NCI-H510A (cell line): Measurements from ENCODE around the gene HECTD4.
A peak's percentile ranks its signal among the peaks of the same experiment; 100 is the strongest.

Experiments
- DNase-seq: peaks from one replicate; lab custom pipeline; 2025; lab: John Stamatoyannopoulos, UW

HECTD4 gene

DNA sequence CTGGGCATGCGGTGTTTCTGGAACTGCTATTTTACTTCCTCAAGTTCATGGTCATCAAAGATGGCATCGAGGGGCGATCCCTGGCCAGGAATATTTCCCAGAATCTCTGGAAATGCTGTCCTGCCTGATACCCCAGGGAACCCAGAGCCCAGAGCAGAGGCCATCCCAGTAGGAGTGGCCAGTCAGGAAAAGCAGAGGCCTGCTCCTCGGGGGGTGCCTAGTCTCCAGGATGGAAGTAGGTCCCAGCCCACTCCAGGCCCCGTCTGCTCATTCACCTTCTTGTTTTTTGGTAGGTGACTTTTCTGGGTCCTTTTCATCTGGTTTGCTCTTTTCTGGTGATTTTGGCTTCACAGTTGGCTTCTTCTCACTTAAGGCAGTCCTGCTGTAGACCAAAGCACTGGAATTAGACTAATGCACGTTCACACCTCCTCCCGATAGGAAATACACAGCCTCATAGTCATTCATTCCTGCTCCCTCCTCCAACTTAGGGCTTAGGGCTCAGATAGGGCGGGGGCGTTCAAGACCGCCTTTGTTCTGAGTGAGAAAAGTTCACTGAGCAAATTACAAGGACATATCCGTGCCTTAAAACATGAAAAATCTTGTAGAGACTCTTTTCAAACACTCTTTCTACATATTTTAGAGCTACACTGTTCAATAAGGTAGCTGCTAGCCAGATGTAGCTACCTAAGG is 205.8 kb downstream of the HECTD4 start:
- no peak for DNase-seq

- DNase-seq: no peak
Observed at GRCh38 chr12:112175361-112176155, 206.7 kb downstream of the HECTD4 start.

- no peak for DNase-seq
Observed at GRCh38 chr12:112172556-112173324, 209.5 kb downstream of the HECTD4 start.

- DNase-seq: no peak
Observed at GRCh38 chr12:112170971-112171596, 211.1 kb downstream of the HECTD4 start.

DNA sequence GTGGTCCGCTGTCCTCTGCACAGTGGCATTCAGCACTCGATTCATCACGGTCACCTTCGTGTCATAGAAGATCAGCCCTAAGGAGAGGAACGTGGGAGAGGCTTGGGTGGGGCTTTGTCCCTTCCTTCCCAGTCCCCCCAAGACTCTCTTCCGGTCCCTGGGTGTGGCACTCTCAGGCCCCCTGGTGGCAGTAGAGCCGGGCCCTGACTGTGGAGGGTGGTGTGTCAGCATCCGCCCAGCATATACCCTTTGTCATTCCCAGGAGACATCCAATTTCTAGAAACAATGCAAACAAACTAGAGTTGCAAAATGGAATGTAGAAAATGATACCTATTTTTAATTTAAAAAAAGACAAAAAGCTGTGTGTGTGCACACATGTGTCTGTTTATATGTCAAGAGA is 211.9 kb downstream of the HECTD4 start:
- DNase-seq: no peak

- DNase-seq: no peak
Observed at GRCh38 chr12:112169966-112170365, 212.3 kb downstream of the HECTD4 start.

GRCh38 chr12:112169161-112169872 is 212.9 kb downstream of the HECTD4 start:
- DNase-seq: no peak

DNA sequence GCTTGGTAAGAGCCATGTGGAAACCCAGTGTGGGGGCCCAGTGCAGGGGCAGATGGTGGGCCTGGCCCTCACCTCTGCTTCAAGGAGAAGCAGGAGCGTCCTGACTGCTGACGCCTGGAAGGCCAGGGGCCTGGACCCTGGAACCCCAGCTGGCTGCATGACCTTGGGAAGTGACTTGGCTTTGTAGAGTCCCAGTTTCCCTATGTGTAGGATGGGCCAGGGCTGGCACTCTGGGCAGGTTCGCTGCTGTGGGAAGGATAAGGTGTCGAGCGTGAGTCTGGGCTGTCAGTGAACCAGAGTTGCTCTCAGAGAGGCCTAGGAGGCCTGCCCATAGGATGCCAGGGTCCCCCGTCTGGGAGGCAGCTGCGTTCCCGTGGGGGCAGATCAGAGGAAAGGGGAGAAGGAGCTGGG is 213.7 kb downstream of the HECTD4 start:
- no peak for DNase-seq

- peak; percentile 14 for DNase-seq
Observed at GRCh38 chr12:112167718-112168525, 214.3 kb downstream of the HECTD4 start.

- no peak for DNase-seq
Observed at GRCh38 chr12:112167031-112167461, 215.2 kb downstream of the HECTD4 start.

- no peak for DNase-seq
Observed at GRCh38 chr12:112166051-112167015, 215.9 kb downstream of the HECTD4 start.

- DNase-seq: no peak
Observed at GRCh38 chr12:112165624-112166023, 216.6 kb downstream of the HECTD4 start.

GRCh38 chr12:112164011-112164660 is 218.1 kb downstream of the HECTD4 start:
- DNase-seq: no peak

GRCh38 chr12:112163471-112163991 is 218.7 kb downstream of the HECTD4 start:
- DNase-seq: no peak

- DNase-seq: no peak
Observed at GRCh38 chr12:112163056-112163455, 219.2 kb downstream of the HECTD4 start.

DNA sequence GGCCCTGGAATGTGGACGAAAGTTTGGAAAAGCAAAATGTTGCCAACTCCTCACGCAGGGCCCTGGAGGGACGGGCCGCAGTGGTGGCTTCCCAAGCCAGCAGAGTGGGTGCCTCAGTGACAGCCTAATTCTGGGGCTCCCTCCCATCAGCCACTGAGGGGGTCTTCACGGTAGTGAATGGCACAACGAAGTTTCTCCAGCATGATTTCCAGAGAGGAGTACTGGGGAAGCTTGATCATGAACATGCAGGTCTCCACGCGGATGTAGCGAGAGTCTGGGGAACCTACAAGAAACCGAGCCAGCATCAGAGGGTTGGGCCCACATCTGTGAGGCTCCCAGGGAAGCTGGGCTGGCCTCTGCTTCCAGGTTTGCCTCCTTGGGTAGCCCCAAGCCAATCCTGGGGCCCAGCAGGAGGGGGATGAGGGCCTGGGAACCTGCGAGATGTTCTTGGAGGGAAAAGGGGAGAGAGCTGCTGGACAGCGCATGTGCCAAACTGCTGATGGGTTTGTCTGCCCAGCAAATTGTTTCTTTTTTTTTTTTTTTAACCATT is 219.9 kb downstream of the HECTD4 start:
- no peak for DNase-seq

DNA sequence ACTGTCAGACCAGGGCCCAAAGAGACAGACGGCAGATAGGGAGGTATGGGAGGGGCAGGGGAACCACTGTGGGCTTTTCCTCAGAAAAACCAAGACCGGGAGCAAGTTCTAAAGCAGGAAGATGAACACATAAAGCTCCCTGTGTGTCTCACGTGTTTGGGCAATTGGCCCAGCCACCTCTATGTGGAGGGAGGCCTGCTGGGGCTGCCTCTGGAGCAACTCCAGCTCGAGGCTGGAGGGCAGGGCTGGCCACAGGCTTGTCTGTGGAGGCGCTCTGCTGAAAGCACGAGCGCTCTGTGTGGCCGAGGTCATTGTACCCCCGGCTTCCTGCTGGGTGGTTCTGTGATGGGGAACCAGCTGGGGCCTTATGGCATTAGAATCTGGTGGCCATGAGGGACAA is 220.5 kb downstream of the HECTD4 start:
- no peak for DNase-seq

GRCh38 chr12:112160611-112161010 is 221.6 kb downstream of the HECTD4 start:
- DNase-seq: no peak
